Eye (tissue), 1 donor: Measurements from ENCODE around the gene ZMYND11.
"Not testable (repeated sequence)": the region's sequence is repeated elsewhere in the genome, so short reads cannot be mapped to it uniquely, and the experiment has no call there.

Source experiments
- DNase-seq: peaks from one replicate; pipeline ENCODE4 v3.0.0-alpha.2; 2015

The ZMYND11 gene

GRCh38 chr10:251982-252582 lies 116.8 kb downstream of the ZMYND11 start:
- DNase-seq = no peak

- DNase-seq = no peak
Observed at GRCh38 chr10:260819-261429, 125.7 kb downstream of the ZMYND11 start.

- not testable (repeated sequence) for DNase-seq
Observed at GRCh38 chr10:264160-265073, 129.2 kb downstream of the ZMYND11 start.

- not testable (repeated sequence) for DNase-seq
Observed at GRCh38 chr10:265074-265440, 129.8 kb downstream of the ZMYND11 start.

- DNase-seq = not testable (repeated sequence)
Observed at GRCh38 chr10:265816-266588, 130.7 kb downstream of the ZMYND11 start.

GRCh38 chr10:266974-267425 lies 131.7 kb downstream of the ZMYND11 start:
- no peak for DNase-seq

- no peak for DNase-seq
Observed at GRCh38 chr10:267705-268104, 132.4 kb downstream of the ZMYND11 start.

GRCh38 chr10:269440-270074 lies 134.3 kb downstream of the ZMYND11 start:
- no peak for DNase-seq

- no peak for DNase-seq
Observed at GRCh38 chr10:271201-271600, 135.9 kb downstream of the ZMYND11 start.

GRCh38 chr10:271722-272121 lies 136.5 kb downstream of the ZMYND11 start:
- DNase-seq = no peak

- DNase-seq = no peak
Observed at GRCh38 chr10:273088-273487, 137.8 kb downstream of the ZMYND11 start.

- DNase-seq = peak; percentile 78
Observed at GRCh38 chr10:274866-275265, 139.6 kb downstream of the ZMYND11 start.

GRCh38 chr10:275680-276079 lies 140.4 kb downstream of the ZMYND11 start:
- no peak for DNase-seq

GRCh38 chr10:277963-278362 lies 142.7 kb downstream of the ZMYND11 start:
- DNase-seq = no peak

GRCh38 chr10:278707-279106 lies 143.5 kb downstream of the ZMYND11 start:
- no peak for DNase-seq

GRCh38 chr10:279232-279631 lies 144.0 kb downstream of the ZMYND11 start:
- DNase-seq = no peak

GRCh38 chr10:279655-280054 lies 144.4 kb downstream of the ZMYND11 start:
- no peak for DNase-seq

- DNase-seq = no peak
Observed at GRCh38 chr10:282294-283139, 147.3 kb downstream of the ZMYND11 start.

GRCh38 chr10:283140-283479 lies 147.9 kb downstream of the ZMYND11 start:
- no peak for DNase-seq

- DNase-seq = no peak
Observed at GRCh38 chr10:283916-284356, 148.7 kb downstream of the ZMYND11 start.

GRCh38 chr10:285216-285615 lies 150.0 kb downstream of the ZMYND11 start:
- no peak for DNase-seq
